HG03095 (cell line): Measurements from ENCODE around the gene HIRA.

Experiments used
- ATAC-seq: cut with Tn5 transposase; IDR thresholded peaks from one replicate; pipeline ENCODE4 v1.9.1; 2021; ENCODE audit warnings: moderate library complexity; ENCODE audit not compliant: unreplicated experiment

Gene HIRA

GRCh38 chr22:19287889-19288288, 143.6 kb downstream of the HIRA start:
- no peak for ATAC-seq

GRCh38 chr22:19287076-19287707, 144.3 kb downstream of the HIRA start:
- ATAC-seq = no peak

GRCh38 chr22:19285831-19286230, 145.7 kb downstream of the HIRA start:
- ATAC-seq = no peak
